22Rv1 (cell line): ENCODE measurements around the gene MLX.

Source experiments
- ZFX ChIP-seq: fragments of 450-650 bp; IDR thresholded peaks from 2 replicates; pipeline ENCODE4 v1.6.1; 2017; ENCODE audit warnings: antibody characterized with exemption, borderline replicate concordance
- TF ChIP-seq, protein P1 (sequence below): fragments of 450-650 bp; IDR thresholded peaks from 2 replicates; pipeline ENCODE4 v1.5.1; 2017; ENCODE audit warnings: mild to moderate bottlenecking

DNA sequence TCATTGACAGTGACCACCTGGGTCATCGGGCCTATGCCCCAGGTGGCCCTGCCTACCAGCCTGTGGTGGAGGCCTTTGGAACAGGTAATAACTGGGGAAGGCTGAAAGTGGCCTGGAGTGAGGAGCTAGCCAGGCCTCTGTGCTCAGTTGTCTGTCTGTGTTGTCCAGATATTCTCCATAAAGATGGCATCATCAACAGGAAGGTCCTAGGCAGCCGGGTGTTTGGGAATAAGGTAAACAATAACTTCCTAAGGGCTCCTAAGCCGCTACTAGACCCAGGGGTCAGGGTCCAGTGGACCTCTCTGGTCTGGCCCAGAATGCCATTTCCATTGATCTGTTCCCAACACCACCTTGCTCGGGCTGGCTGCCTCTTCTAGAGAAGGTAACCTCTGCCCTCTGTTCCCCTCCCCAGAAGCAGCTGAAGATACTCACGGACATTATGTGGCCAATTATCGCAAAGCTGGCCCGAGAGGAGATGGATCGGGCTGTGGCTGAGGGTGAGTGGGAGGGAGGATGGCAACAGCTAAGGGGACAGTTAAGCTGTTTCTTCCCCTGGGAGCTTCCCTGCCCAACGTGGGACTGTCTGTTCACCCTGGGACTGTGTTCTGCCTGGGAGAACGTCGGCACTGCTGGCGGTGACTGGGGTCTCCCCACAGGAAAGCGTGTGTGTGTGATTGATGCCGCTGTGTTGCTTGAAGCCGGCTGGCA lies 1.9 kb upstream of the MLX start:
- TF ChIP-seq, protein P1, sequence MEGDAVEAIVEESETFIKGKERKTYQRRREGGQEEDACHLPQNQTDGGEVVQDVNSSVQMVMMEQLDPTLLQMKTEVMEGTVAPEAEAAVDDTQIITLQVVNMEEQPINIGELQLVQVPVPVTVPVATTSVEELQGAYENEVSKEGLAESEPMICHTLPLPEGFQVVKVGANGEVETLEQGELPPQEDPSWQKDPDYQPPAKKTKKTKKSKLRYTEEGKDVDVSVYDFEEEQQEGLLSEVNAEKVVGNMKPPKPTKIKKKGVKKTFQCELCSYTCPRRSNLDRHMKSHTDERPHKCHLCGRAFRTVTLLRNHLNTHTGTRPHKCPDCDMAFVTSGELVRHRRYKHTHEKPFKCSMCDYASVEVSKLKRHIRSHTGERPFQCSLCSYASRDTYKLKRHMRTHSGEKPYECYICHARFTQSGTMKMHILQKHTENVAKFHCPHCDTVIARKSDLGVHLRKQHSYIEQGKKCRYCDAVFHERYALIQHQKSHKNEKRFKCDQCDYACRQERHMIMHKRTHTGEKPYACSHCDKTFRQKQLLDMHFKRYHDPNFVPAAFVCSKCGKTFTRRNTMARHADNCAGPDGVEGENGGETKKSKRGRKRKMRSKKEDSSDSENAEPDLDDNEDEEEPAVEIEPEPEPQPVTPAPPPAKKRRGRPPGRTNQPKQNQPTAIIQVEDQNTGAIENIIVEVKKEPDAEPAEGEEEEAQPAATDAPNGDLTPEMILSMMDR, result no peak
- TF ChIP-seq ZFX, result no peak
